Ramos (cell line): ENCODE data around the gene BEAN1.
"Not testable (repeated sequence)": the region's sequence is repeated elsewhere in the genome, so short reads cannot be mapped to it uniquely, and the experiment has no call there.

Experiments
- in situ Hi-C: fragments of 300-500 bp; cut with MboI; formaldehyde crosslinking; loops from one replicate; pipeline ENCODE4 v1.14.3; 2022; ENCODE audit warnings: low sequenced_read_pairs; ENCODE audit not compliant: unreplicated experiment

The BEAN1 gene

GRCh38 chr16:66435896-66436295 lies 8.8 kb downstream of the BEAN1 start:
- in situ Hi-C loops = no loop called here

GRCh38 chr16:66437391-66437945 lies 10.4 kb downstream of the BEAN1 start:
- in situ Hi-C loops = no loop called here

- in situ Hi-C loops = no loop called here
These were observed 11.4 kb downstream of the BEAN1 start for GRCh38 chr16:66438536-66438935.

GRCh38 chr16:66439051-66439730 lies 12.1 kb downstream of the BEAN1 start:
- in situ Hi-C loops = no loop called here

GRCh38 chr16:66440271-66440802 lies 13.2 kb downstream of the BEAN1 start:
- in situ Hi-C loops = no loop called here

- in situ Hi-C loops = no loop called here
These were observed 13.9 kb downstream of the BEAN1 start for GRCh38 chr16:66440970-66441369.

GRCh38 chr16:66441586-66442375 lies 14.7 kb downstream of the BEAN1 start:
- in situ Hi-C loops = no loop called here

- in situ Hi-C loops = no loop called here
These were observed 15.6 kb downstream of the BEAN1 start for GRCh38 chr16:66442502-66443268.

- in situ Hi-C loops = no loop called here
These were observed 16.2 kb downstream of the BEAN1 start for GRCh38 chr16:66443269-66443652.

GRCh38 chr16:66444049-66444481 lies 17.0 kb downstream of the BEAN1 start:
- in situ Hi-C loops = no loop called here

- in situ Hi-C loops = no loop called here
These were observed 19.6 kb downstream of the BEAN1 start for GRCh38 chr16:66446737-66447136.

- in situ Hi-C loops = no loop called here
These were observed 20.4 kb downstream of the BEAN1 start for GRCh38 chr16:66447491-66447890.

GRCh38 chr16:66451548-66451947 lies 24.5 kb downstream of the BEAN1 start:
- in situ Hi-C loops = no loop called here

GRCh38 chr16:66453230-66453629 lies 26.1 kb downstream of the BEAN1 start:
- in situ Hi-C loops = not testable (repeated sequence)

- in situ Hi-C loops = no loop called here
These were observed 27.7 kb downstream of the BEAN1 start for GRCh38 chr16:66454751-66455150.

- in situ Hi-C loops = no loop called here
These were observed 28.9 kb downstream of the BEAN1 start for GRCh38 chr16:66455970-66456369.

GRCh38 chr16:66457888-66458287 lies 30.8 kb downstream of the BEAN1 start:
- in situ Hi-C loops = no loop called here

GRCh38 chr16:66458292-66458691 lies 31.2 kb downstream of the BEAN1 start:
- in situ Hi-C loops = no loop called here

GRCh38 chr16:66458853-66459252 lies 31.8 kb downstream of the BEAN1 start:
- in situ Hi-C loops = no loop called here

GRCh38 chr16:66459878-66460277 lies 32.8 kb downstream of the BEAN1 start:
- in situ Hi-C loops = no loop called here
